Activated CD8-positive, alpha-beta memory T cell treated with anti-CD3 and anti-CD28 coated beads for 4 hours (primary cell): ENCODE data around the gene PCSK9.
"Not testable (repeated sequence)": the region's sequence is repeated elsewhere in the genome, so short reads cannot be mapped to it uniquely, and the experiment has no call there.

Experiments used
- DNase-seq, 2 donors: peaks; one replicate each; pipeline ENCODE4 v3.0.0-alpha.2; 2020; ENCODE audit warnings: low read depth in 2 of 2

PCSK9 gene

GRCh38 chr1:55079651-55080050, 40.3 kb downstream of the PCSK9 start:
- DNase-seq: no peak

- DNase-seq: no peak
These were observed 42.0 kb downstream of the PCSK9 start for GRCh38 chr1:55081188-55081904.

GRCh38 chr1:55081905-55082296, 42.6 kb downstream of the PCSK9 start:
- no peak for DNase-seq

GRCh38 chr1:55084257-55084656, 44.9 kb downstream of the PCSK9 start:
- DNase-seq: no peak

GRCh38 chr1:55087439-55087838, 48.1 kb downstream of the PCSK9 start:
- no peak for DNase-seq

GRCh38 chr1:55088413-55088812, 49.1 kb downstream of the PCSK9 start:
- no peak for DNase-seq

- no peak for DNase-seq
These were observed 50.3 kb downstream of the PCSK9 start for GRCh38 chr1:55089683-55090082.

- DNase-seq: no peak
These were observed 53.1 kb downstream of the PCSK9 start for GRCh38 chr1:55092475-55092874.

GRCh38 chr1:55095095-55095494, 55.7 kb downstream of the PCSK9 start:
- no peak for DNase-seq

- DNase-seq: no peak
These were observed 64.5 kb downstream of the PCSK9 start for GRCh38 chr1:55103891-55104290.

GRCh38 chr1:55107101-55107500, 67.8 kb downstream of the PCSK9 start:
- no peak for DNase-seq

GRCh38 chr1:55109005-55109404, 69.7 kb downstream of the PCSK9 start:
- not testable (repeated sequence) for DNase-seq
